ENCODE results near the gene PPP2R5D. TPM values are rescaled to one million over a fixed set of nuclear protein-coding genes. Genes with fewer than 3 reads are reported as not detected.
A peak's percentile ranks its signal among the peaks of the same experiment; 100 is the strongest.

The PPP2R5D gene
- total and polyA plus RNA-seq, 9 of the 15 experiments (the other 6 are each of a cell fraction or from before 2014, with no cell fraction given), result 1.3 to 96.1 (median 38.4) TPM

DNA sequence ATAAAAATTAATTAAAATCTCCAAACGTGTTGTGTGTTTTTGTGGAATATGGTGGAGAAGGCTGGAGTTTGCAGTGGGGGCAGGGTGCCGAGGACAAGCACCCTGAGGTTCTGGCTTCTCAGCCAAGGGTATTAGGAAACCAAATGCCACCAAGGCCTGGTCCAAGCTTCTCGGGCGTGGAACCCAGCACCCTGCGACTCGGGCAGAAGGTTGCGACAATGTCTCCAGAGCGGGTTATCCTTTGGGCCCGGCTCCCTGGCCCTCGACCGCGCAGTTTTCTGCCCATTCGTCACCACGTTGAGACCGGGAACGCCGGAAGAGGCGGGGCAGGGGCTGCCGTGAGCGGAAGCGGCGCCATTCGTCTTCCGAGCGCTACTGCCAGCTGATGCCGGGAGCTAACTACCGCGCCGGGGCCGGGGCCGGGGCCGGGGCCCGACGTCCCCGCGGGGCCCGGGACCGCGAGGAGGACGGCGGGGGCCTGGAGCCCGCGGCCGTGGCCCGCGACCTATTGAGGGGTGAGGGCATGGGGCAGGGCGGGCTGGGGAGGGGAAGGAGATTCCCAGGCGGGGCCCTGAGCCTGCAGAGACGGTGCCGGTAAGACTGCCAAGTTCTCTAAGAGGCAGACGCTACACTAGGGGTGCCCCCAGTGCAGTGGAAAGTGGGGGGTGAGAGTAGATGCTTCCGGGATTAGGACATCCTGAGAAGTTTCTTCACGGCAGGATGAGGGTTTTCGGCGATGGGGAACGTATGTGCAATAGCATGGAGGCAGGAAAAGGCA lies 37.1 kb downstream of the PPP2R5D start, which contains the start of gene RRP36 (continued):
- TF ChIP-seq, protein P1, sequence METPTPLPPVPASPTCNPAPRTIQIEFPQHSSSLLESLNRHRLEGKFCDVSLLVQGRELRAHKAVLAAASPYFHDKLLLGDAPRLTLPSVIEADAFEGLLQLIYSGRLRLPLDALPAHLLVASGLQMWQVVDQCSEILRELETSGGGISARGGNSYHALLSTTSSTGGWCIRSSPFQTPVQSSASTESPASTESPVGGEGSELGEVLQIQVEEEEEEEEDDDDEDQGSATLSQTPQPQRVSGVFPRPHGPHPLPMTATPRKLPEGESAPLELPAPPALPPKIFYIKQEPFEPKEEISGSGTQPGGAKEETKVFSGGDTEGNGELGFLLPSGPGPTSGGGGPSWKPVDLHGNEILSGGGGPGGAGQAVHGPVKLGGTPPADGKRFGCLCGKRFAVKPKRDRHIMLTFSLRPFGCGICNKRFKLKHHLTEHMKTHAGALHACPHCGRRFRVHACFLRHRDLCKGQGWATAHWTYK (CRISPR knock-in tag; IDR thresholded peaks at IDR 0.05), result no peak
- TF ChIP-seq KDM2B (CRISPR knock-in tag; IDR thresholded peaks at IDR 0.05), result no peak
- TF ChIP-seq KLF13 (tag; IDR thresholded peaks at IDR 0.05; ENCODE audit: borderline replicate concordance, low read depth), result no peak
- peak; percentile 61 for TF ChIP-seq NFRKB (IDR thresholded peaks at IDR 0.05; ENCODE audit: low read depth)
- no peak; the same call in 1 of the 2 replicates for TF ChIP-seq ZSCAN29 (IDR thresholded peaks at IDR 0.05)
- TF ChIP-seq, protein P2, sequence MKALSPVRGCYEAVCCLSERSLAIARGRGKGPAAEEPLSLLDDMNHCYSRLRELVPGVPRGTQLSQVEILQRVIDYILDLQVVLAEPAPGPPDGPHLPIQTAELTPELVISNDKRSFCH (CRISPR knock-in tag; IDR thresholded peaks at IDR 0.05), result no peak
- TF ChIP-seq, protein P2 (tag; IDR thresholded peaks at IDR 0.05), result peak; percentile 13; the same call in 1 of the 2 replicates
- TF ChIP-seq RFX1 (IDR thresholded peaks at IDR 0.05), result no peak
- peak; percentile 77 for TF ChIP-seq EP400 (IDR thresholded peaks at IDR 0.05)
- TF ChIP-seq, protein P3, sequence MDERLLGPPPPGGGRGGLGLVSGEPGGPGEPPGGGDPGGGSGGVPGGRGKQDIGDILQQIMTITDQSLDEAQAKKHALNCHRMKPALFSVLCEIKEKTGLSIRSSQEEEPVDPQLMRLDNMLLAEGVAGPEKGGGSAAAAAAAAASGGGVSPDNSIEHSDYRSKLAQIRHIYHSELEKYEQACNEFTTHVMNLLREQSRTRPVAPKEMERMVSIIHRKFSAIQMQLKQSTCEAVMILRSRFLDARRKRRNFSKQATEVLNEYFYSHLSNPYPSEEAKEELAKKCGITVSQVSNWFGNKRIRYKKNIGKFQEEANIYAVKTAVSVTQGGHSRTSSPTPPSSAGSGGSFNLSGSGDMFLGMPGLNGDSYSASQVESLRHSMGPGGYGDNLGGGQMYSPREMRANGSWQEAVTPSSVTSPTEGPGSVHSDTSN (CRISPR knock-in tag; IDR thresholded peaks at IDR 0.05; ENCODE audit: low read depth), result no peak
- TF ChIP-seq, protein P3 (tag; conservative IDR thresholded peaks at IDR 0.05; ENCODE audit: low read depth), result 0 out of 2 replicates have a peak, but pooled peaks have one; percentile 7
- 0 out of 2 replicates have a peak, but pooled peaks have one; percentile 43 for TF ChIP-seq TRIM28 (IDR thresholded peaks at IDR 0.05)
- TF ChIP-seq PTRF (tag; IDR thresholded peaks at IDR 0.05), result 0 out of 2 replicates have a peak, but pooled peaks have one; percentile 27
- TF ChIP-seq, protein P4, sequence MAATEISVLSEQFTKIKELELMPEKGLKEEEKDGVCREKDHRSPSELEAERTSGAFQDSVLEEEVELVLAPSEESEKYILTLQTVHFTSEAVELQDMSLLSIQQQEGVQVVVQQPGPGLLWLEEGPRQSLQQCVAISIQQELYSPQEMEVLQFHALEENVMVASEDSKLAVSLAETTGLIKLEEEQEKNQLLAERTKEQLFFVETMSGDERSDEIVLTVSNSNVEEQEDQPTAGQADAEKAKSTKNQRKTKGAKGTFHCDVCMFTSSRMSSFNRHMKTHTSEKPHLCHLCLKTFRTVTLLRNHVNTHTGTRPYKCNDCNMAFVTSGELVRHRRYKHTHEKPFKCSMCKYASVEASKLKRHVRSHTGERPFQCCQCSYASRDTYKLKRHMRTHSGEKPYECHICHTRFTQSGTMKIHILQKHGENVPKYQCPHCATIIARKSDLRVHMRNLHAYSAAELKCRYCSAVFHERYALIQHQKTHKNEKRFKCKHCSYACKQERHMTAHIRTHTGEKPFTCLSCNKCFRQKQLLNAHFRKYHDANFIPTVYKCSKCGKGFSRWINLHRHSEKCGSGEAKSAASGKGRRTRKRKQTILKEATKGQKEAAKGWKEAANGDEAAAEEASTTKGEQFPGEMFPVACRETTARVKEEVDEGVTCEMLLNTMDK (IDR thresholded peaks at IDR 0.05; ENCODE audit: borderline replicate concordance, insufficient read depth, low read depth, low read length, poor library complexity, severe bottlenecking), result no peak
- no peak for TF ChIP-seq ZC3H11A (IDR thresholded peaks at IDR 0.05; ENCODE audit: low read depth, low read length)
- TF ChIP-seq BRD4 (IDR thresholded peaks at IDR 0.05), result 0 out of 2 replicates have a peak, but pooled peaks have one; percentile 72
- no peak for TF ChIP-seq ZKSCAN1 (IDR thresholded peaks at IDR 0.05; ENCODE audit: low read depth, low read length)
- 0 out of 2 replicates have a peak, but pooled peaks have one; percentile 19 for TF ChIP-seq FOXJ2 (tag; IDR thresholded peaks at IDR 0.05)
- 0 out of 2 replicates have a peak, but pooled peaks have one; percentile 62 for TF ChIP-seq ERF (CRISPR knock-in tag; IDR thresholded peaks at IDR 0.05)
- TF ChIP-seq ZNF224 (CRISPR knock-in tag; IDR thresholded peaks at IDR 0.05), result no peak
- no peak for TF ChIP-seq POU5F1 (IDR thresholded peaks at IDR 0.05; ENCODE audit: borderline replicate concordance, low read depth, low read length, partially characterized antibody)
- peak; percentile 50 for TF ChIP-seq SMAD1 (IDR thresholded peaks at IDR 0.05; ENCODE audit: low read depth, low read length, partially characterized antibody)
- TF ChIP-seq NRF1 (conservative IDR thresholded peaks at IDR 0.05 in 1 of 2, IDR thresholded peaks at IDR 0.05 in 1 of 2), result peak; percentile 56 to 68; a peak in 3 of 4 replicates

All from K562 (cell line).